GM18526 (cell line): ENCODE data around the gene NOXO1.
A peak's percentile ranks its signal among the peaks of the same experiment; 100 is the strongest.

Experiments
- POLR2A ChIP-seq: IDR thresholded peaks from 3 replicates; pipeline ENCODE4 v1.6.1; 2011; ENCODE audit not compliant: insufficient read length; ENCODE audit errors: extremely low read depth

The NOXO1 gene

DNA sequence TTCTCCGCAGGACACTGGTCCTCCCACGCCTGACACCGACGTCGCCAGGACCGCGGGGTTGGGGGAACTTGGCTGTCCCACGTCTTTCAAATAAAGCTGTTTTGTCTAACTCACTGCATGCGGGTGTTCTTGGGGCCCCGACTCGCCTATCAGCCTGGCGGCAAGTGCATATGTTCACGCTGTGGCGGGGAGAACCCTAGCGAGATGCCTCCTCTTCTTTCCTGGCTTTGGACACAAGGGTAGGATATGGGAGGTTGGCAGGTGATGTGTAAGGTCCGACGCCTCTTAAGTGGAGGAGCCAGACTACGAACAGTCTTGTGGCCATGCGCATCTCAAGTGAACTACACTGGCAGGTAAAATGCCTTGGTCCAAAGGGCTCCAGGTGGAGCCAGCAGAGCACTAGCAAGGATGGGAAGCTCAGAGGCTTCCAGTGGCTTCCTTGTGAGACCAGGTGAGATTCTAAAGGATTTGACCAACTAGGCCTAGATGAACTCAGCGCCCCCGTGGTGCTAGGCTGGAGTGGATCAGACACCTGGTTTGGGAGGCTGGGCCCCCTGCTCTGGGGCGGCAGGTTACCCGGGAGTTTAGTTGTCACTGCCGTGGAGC is 15.8 kb downstream of the NOXO1 start:
- no peak for TF ChIP-seq POLR2A

DNA sequence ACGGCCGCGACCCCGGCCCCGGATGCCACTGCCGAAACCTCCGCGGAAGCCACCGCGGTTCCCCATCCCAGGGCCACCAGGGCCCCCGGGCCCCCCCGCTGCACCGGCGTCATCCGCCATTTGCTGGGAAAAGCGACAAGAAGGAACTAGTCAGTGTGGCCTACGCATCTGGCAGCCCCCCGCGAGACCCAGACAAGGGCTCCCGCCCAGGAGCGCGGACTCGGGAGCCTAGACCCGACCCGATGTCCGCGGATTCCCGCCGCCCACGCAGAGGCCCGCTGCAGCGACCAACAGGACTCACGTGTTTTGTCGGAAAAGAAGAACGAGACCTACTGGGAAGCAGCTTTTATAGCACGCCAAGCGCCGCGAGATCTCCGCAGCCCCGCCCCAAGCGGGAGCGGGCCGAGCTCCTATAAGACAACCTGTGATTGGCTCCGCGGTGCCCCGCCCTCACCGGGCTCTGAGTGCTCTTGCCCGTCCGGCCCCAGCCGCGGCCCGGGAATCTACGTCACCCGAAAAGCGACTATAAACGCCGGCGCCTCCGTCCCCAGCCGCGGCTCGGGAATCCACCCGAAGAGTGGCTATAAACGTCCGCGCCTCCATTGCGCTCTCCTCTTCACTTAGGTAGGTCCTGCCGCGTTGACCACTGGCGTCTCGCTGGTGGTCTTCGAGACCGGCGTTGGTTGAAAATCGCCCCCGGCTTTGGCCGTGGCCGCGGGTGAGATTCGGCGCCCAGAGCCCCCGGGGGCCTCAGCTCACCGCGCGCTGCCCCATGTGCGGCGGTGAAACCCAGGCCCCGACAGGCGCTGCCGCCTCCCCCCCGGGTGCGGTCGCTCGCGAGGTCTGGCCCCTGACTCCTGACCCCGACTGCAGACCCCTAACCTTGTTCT is 16.5 kb downstream of the NOXO1 start, which contains the start of gene RPS2:
RPS2 (minus strand) TSS at position 321 of the 890 bp plus-strand sequence; CDS start at position 120, 201 bp downstream.
- peak; percentile 100 for TF ChIP-seq POLR2A

DNA sequence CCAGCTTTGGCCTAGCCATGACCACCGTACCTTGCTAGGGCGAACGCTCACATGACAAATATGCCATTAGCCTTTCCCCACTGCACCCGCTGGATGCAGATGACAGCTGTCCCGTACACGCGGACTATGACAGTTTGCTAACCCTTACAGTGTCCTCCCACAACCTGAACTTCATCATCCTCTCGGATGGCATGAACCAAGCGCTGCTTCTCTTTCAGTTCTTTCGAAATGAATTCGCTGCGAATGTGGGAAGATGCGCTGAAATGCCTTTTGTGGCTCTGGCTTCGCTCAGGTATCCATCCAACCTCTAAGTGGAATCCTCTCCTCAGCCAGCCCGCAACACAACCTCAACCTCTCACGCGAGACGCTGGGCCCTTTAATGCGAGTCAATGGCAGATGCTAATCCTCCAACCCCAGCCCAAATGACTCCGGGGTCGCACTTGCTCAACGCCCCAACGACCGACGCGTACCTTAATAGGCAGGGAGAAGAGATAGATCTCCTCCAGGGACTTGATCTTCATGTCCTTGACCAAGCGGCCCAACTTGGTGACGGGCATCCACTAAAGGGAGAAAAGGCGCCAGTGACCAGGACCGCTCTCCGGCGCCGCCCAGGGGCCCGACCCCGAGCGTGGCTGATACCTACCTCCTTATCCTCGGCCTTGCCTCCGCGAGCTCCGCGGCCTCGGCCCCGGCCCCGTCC is 17.3 kb downstream of the NOXO1 start:
- peak; percentile 25 for TF ChIP-seq POLR2A

DNA sequence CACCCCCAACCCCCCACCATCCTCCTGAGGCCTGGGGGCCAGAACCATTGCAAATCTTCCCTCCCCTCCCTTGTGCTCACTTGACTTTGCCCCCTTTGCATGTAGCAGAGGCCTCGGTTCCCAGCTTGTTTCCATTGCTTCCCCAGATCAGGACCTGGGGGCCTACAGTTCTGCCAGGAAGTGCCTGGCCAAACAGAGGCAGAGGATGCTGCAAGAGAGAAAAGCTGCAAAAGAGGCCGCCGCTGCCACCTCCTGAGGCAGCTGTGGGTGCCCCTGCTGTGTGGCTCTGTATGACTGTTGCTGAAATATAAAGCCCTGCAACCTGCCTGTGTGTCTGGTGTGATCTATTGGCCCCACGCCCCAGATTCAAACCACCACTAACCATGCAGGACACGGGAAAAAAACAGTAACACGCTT is 19.6 kb downstream of the NOXO1 start:
- TF ChIP-seq POLR2A = no peak

DNA sequence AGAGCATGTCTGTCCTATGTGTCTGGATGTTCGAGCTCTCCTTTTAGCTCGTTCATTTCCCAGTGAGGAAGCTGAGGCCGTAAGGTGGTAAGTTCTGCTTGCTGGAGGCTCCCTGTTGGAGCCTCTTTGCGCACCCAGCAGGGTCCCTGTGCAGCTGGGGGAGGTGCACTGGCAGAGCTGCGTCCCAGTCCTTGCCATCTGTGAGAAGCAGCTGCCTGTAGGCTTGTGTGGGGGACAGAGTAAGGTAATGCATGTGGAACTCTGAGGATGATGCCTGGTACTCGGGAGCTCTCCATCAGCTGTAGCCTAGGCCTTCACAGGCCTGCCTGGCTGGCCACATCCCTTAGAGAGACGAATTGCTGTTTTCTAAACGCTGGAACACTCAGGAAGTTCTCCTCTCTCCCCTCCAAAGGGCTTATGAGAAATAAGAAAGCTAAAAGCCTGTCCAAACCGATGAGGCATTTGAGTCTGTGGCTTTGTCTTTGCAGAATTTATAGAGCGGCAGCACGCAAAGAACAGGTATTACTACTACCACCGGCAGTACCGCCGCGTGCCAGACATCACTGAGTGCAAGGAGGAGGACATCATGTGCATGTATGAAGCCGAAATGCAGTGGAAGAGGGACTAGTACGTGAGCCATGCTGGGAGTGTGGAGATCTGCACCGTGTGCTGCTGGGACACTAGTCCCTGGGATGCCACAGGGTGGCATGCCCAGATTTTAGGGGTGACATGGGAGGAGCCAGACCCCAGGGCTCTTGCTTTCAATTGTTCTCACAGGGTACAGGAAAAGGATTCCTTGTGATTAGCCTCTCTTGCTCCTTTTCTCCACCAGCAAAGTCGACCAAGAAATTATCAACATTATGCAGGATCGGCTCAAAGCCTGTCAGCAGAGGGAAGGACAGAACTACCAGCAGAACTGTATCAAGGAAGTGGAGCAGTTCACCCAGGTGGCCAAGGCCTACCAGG is 20.3 kb downstream of the NOXO1 start:
- TF ChIP-seq POLR2A = peak; percentile 61

DNA sequence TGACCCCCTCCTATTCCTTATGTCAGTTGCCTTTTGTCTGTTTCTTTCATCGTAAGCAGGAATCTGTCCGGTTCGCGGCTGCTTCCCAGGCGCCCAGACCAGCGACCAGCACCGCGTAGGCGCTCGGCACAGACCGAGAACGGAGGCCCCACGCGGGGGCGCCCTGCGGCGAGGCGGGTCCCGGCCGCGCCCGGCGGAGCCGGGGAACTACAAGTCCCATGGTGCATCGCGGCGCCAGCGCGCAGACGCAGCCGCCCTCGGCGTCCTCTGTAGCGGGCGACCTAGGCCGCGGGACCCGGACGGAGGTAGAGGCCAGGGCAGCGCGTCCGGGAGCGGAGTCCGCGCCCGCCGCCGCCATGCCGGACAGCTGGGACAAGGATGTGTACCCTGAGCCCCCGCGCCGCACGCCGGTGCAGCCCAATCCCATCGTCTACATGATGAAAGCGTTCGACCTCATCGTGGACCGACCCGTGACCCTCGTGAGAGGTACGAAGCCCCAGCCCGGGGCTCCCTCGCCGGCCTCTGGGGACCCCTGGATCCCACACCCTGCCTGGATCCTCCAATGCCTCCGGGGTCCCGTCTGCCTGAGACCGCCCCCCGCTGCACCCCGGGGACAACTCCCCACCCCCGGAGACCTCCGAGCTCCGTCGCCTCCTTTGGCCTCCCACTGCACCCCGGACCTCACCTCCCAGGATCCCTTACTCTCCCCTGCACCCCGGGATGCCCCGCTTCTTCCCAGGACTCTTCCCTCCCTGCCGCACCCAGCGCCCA is 21.8 kb downstream of the NOXO1 start, which contains the start of gene NDUFB10:
NDUFB10 (plus strand) TSS at position 270 of the 771 bp plus-strand sequence; CDS start at position 357, 87 bp downstream.
- TF ChIP-seq POLR2A = peak; percentile 81

DNA sequence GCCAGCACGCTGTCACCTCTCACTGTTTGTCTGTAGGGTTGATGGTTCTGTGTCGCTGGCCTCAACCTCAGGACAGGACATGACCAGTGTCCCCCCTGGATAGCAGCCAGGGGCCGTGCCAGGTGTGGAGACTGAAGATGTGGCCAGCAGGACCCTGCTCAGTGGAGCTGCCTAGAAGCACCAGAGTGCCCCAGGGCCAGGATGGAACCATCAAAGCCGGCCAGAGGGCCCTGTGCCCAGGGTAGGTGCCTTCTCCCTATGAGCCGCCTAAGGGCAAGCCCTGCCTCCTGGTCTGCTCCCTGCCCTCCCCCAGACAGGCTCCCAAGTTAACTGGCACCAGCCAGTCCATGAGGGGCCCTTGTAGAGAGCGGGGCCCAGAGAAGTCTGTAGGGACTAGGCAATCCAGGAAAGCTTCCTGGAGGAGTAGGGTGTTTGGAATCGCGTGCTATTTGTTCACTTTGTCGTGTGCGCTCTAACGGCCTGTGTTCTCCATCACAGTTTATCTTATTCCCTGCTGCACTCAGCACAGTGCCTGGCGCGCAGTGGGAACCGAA is 22.5 kb downstream of the NOXO1 start:
- TF ChIP-seq POLR2A = no peak

DNA sequence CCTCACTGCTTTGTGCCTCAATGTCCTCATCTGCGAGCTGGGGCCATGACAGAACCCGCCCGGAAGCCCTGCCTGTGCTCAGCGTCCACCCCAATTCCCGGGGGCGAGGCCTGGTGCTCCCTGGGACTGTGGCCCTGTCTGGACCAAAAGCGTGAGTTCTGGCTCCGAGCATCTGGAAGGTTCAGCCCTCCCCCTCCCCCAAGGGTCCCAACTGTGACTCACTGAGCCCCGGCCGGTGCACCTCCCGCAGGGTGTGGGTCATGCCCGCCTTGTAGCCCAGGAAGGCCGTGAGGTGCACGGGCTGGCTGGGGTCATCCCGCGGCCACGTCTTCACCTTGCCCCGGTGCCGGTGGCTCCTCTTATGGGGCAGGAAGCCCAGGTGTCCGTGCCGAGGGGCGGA is 27.5 kb downstream of the NOXO1 start:
- TF ChIP-seq POLR2A = no peak

DNA sequence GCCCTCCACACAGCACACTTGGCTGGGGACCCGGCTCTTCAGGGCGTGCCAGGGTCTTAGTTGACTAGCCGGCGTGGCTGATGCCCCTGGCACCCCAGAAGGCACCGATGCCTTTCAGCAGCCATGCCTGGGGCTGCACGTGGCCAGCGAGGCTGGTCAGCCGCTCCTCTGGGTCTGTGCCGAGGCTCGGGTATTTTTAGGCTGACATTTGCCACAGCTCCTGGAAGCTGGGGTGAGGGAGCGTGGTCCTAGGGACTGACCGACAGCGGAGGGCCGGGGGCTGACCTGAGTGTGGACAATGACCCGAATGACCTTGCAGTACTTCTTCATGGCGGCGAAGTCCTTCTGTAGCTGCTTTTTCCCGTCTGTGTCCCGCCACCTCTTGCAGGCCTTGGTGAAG is 30.7 kb downstream of the NOXO1 start:
- no peak for TF ChIP-seq POLR2A

DNA sequence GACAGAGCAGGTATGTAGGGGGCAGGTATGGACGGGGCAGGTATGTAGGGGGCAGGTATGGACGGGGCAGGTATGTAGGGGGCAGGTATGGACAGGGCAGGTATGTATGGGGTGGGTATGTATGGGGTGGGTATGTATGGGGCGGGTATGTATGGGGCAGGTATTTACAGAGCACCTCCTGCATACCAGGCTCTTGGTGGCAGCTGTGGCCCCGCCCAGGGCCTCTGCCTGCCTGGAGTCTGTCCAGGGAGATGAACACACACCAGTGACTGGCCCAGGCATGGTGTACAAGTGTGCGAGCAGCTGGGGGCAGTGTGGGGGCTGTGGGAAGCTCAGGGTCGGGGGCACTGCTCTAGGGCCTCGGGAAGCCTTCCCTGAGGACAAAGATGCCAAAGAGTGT is 31.2 kb downstream of the NOXO1 start:
- no peak for TF ChIP-seq POLR2A

DNA sequence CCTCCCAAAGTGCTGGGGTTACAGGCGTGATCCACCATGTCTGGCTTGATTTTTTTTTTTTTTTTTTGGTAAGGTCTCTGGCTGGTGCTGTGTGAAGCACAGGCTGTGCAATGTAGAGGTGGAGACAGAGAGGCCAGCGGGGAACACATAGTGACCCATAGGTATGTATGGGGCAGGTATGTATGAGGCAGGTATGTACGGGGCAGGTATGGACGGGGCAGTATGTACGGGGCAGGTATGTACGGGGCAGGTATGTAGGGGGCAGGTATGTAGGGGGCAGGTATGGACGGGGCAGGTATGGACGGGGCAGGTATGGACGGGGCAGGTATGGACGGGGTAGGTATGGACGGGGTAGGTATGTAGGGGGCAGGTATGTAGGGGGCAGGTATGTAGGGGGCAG is 31.8 kb downstream of the NOXO1 start:
- no peak for TF ChIP-seq POLR2A

DNA sequence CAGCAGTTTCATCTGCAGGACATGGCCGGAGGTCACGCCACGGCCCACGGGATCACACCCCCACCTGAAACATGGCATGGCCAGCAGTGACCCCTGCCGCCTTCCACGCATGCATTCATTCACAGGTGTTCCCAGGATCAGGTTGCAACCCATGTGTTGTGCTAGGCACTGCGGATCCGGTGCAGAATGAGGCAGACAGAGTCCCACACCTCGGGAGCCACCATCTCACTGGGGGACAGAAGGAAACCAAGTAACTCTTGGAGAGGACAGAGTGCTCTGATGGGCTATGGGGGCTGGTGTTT is 33.9 kb downstream of the NOXO1 start:
- no peak for TF ChIP-seq POLR2A

DNA sequence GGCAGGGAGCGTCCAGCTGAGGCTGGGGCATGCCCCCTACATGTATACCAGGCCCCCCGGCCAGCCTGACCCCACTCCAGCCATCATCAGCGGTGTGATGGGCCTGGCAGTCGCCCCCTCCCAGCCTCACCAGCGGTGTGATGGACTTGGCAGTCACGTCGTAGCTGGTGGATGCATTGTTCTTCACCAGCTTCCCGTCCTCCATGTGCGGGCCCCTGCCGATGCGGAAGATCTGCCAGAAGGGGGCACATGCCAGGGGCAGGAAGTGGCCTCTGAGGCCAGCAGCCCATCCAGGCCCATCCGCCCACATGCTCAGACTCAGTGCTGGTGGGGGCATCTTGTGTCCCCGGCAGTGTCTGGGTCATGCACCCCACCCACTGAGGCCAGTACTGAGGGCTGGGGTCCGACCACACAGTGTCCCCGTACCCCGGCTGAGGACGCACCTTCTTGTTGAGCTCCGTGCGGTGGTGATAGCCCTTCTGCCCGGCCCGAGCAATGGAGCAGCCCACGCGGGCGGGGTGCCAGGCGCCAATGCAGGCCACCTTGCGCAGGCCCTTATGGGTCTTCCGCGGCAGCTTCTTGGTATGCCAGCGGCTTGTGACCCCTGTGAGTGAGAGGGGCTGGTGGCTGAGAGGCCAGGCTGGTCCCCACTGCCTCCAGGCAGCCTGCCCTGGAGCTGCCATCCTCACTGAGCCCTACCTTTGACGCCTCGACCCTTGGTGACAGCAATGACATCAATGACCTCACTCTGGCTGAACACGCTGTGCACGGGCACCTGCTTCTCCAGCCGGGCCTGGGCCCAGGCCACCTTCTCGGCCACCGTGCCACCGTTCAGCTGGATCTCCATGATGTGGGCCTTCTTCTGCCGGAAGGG is 34.5 kb downstream of the NOXO1 start:
- TF ChIP-seq POLR2A = no peak
